Skeletal muscle tissue (tissue), 4 donors: ENCODE results near the gene CHCHD6. TPM values are rescaled to one million over a fixed set of nuclear protein-coding genes. Genes with fewer than 3 reads are reported as not detected.

ENCODE experiments used
- H3K27ac ChIP-seq: one replicate; pipeline ENCODE4 v1.7.0; 2013; ENCODE audit warnings: mild to moderate bottlenecking, low read depth, low read length, inconsistent platforms
- H3K27me3 ChIP-seq, 3 donors: one replicate each; pipeline ENCODE4 v1.7.0; 2013; ENCODE audit warnings: low read length in 3 of 3; ENCODE audit not compliant: control insufficient read depth in 3 of 3, insufficient read depth in 3 of 3
- H3K36me3 ChIP-seq, 3 donors: one replicate each; pipeline ENCODE4 v1.7.0; 2013; ENCODE audit warnings: low read length in 3 of 3; ENCODE audit not compliant: control insufficient read depth in 3 of 3, insufficient read depth in 3 of 3
- H3K4me1 ChIP-seq, 3 donors: one replicate each; pipeline ENCODE4 v1.7.0; 2013; ENCODE audit warnings: low read length in 3 of 3, mild to moderate bottlenecking in 3 of 3; ENCODE audit not compliant: control insufficient read depth in 3 of 3, insufficient read depth in 3 of 3
- H3K4me3 ChIP-seq, 3 donors: one replicate each; pipeline ENCODE4 v1.7.0; 2013; ENCODE audit warnings: low read length in 3 of 3
- H3K9ac ChIP-seq, 3 donors: one replicate each; pipeline ENCODE4 v1.7.0; 2013; ENCODE audit warnings: low read length in 3 of 3, mild to moderate bottlenecking in 3 of 3, moderate library complexity in 2 of 3, low read depth in 1 of 3
- H3K9me3 ChIP-seq, 3 donors: one replicate each; pipeline ENCODE4 v1.7.0; 2013; ENCODE audit warnings: low read length in 3 of 3; ENCODE audit not compliant: control insufficient read depth in 3 of 3
- total RNA-seq: library from RNA; depleted of rRNA; stranded (reverse); fragments of >200 nt; gene quantifications from one replicate; pipeline ENCODE4 v1.2.3, GENCODE V29; 2014
- donor health status: Osteomylitis.

The CHCHD6 gene
- total RNA-seq, 1 donor from 2014 or later: 8.9 TPM

- Histone ChIP-seq H3K9ac (no peak overlapping the region), H3K4me3 (no peak overlapping the region), H3K27ac (no peak overlapping the region), H3K9me3 (no peaks in the 10 kb centered on the region), H3K4me1 (peaks cover 0 to 3% (median 1%) of the 10 kb centered on the region in 3 donors), H3K27me3 (no peaks in the 10 kb centered on the region), H3K36me3 (no peaks in the 10 kb centered on the region)
These were observed 59.0 kb downstream of the CHCHD6 start for GRCh38 chr3:126763035-126763434.

DNA sequence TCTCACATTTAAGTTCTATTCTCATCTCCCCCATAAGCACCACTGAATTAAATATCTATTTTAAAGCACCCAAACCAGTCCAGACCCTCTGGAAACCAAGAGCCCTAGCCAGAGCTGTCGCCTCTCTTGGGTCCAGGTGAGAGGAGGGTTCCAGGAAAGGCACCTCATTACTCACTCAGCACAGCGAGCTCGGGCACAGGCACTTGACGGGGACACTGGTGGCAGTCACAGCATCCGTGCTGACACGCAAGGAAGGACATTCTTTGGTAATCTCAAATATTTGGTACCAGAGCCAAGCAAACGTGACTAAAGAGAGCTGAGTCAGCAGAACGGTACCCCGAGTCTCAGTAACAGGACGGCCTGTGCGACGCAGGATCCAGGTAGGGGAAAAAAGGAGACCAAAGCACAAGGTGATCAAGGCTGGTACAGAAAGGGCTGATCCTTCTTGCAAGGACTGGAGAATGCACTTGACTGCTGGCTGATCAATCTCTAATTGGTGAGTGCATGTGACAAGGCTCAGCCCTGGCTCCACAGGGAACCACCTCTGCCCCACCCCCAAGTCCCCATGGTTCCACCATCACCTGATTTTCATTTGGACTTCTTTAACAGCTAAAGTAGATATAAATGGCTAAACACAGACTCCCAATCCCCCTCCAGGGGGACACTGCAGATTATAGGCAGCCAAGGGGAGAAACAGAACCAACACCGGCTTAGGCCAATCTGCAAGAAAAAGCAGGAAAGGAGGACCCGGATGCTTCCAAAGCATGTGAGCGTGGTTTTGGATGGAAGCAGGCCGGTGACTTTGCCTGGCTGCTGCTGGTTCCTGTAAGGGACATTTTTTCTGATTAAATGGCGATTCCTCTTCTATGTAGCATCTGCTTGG lies 61.4 kb downstream of the CHCHD6 start:
- H3K4me3 ChIP-seq: no peak overlapping the region
- no peaks in the 10 kb centered on the region for H3K4me1 ChIP-seq
- no peaks in the 10 kb centered on the region for H3K27me3 ChIP-seq
- H3K9ac ChIP-seq: no peak overlapping the region
- no peaks in the 10 kb centered on the region for H3K36me3 ChIP-seq
- H3K9me3 ChIP-seq: no peaks in the 10 kb centered on the region
- H3K27ac ChIP-seq: no peak overlapping the region

GRCh38 chr3:126766653-126767052 lies 62.6 kb downstream of the CHCHD6 start:
- H3K4me1 ChIP-seq: no peaks in the 10 kb centered on the region
- H3K36me3 ChIP-seq: no peaks in the 10 kb centered on the region
- H3K9me3 ChIP-seq: no peaks in the 10 kb centered on the region
- no peak overlapping the region for H3K27ac ChIP-seq
- H3K27me3 ChIP-seq: no peaks in the 10 kb centered on the region
- no peak overlapping the region for H3K4me3 ChIP-seq
- H3K9ac ChIP-seq: no peak overlapping the region

- H3K9ac ChIP-seq: no peak overlapping the region
- no peak overlapping the region for H3K27ac ChIP-seq
- no peaks in the 10 kb centered on the region for H3K36me3 ChIP-seq
- H3K4me1 ChIP-seq: no peaks in the 10 kb centered on the region
- no peak overlapping the region for H3K4me3 ChIP-seq
- H3K27me3 ChIP-seq: no peaks in the 10 kb centered on the region
- H3K9me3 ChIP-seq: no peaks in the 10 kb centered on the region
These were observed 64.9 kb downstream of the CHCHD6 start for GRCh38 chr3:126768903-126769302.

DNA sequence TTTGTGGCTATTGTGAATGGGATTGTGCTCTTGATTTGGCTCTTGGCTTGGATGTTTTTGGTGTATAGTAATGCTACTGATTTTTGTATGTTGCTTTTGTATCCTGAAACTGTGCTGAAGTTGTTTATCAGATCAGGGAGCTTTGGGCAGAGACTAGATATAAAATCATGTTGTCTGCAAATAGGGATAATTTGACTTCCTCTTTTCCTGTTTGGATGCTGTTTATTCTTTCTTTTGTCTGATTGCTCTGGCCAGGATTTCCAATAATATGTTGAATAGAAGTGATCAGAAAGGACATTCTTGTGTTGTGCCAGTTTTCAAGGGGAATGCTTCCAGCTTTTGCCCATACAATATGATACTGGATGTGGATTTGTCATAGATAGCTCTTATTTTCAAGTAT lies 66.1 kb downstream of the CHCHD6 start:
- Histone ChIP-seq H3K4me1 (no peaks in the 10 kb centered on the region), H3K27me3 (no peaks in the 10 kb centered on the region), H3K4me3 (no peak overlapping the region), H3K36me3 (no peaks in the 10 kb centered on the region), H3K9ac (no peak overlapping the region), H3K9me3 (no peaks in the 10 kb centered on the region), H3K27ac (no peak overlapping the region)

- Histone ChIP-seq H3K4me3 (no peak overlapping the region), H3K9ac (no peak overlapping the region), H3K36me3 (no peaks in the 10 kb centered on the region), H3K4me1 (no peaks in the 10 kb centered on the region), H3K9me3 (no peaks in the 10 kb centered on the region), H3K27me3 (no peaks in the 10 kb centered on the region), H3K27ac (no peak overlapping the region)
These were observed 69.1 kb downstream of the CHCHD6 start for GRCh38 chr3:126773167-126773566.

GRCh38 chr3:126773783-126774182 lies 69.7 kb downstream of the CHCHD6 start:
- Histone ChIP-seq H3K4me1 (no peaks in the 10 kb centered on the region), H3K27me3 (no peaks in the 10 kb centered on the region), H3K4me3 (no peak overlapping the region), H3K9ac (no peak overlapping the region), H3K36me3 (no peaks in the 10 kb centered on the region), H3K27ac (no peak overlapping the region), H3K9me3 (no peaks in the 10 kb centered on the region)

DNA sequence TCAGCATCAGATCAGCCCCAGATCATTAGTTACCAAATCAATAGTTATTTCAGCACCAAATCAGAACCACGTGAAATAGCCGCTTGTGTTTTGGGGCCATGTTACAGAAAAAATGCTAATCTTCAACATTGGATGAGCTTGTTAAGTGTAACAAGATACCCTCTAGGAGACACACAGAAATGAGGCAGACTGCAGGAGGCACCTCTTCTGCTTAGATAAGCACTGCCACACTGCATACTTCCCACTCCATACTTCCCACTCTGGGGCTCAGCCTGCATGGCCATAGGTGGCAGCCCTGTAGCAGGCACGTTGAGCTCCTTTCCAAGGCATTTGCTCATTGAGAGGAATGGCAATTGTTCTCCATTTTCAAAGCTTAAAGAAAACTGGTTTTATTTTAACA lies 73.3 kb downstream of the CHCHD6 start:
- no peaks in the 10 kb centered on the region for H3K27me3 ChIP-seq
- H3K27ac ChIP-seq: no peak overlapping the region
- no peak overlapping the region for H3K4me3 ChIP-seq
- H3K9me3 ChIP-seq: no peaks in the 10 kb centered on the region
- H3K4me1 ChIP-seq: peaks cover 0 to 4% (median 0%) of the 10 kb centered on the region in 3 donors
- no peak overlapping the region for H3K9ac ChIP-seq
- no peaks in the 10 kb centered on the region for H3K36me3 ChIP-seq

DNA sequence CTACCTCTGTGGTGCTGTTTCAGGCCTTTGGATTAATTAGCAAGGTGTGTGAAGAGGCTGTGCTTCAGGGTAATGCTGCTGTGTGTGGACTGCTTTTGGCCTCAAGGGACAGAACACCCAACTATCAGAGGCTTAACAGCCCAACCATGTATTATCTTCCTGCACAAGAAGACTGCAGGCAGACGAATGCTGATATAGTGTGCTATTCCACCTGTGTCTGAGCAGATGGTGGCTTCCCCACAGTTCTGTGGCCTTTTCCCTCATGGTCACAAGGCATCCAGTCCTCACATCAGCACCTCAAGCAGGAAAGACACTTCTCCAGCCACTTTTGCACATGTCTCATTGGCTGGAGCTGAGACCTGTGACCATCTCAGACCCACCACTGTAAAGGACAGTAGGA lies 76.6 kb downstream of the CHCHD6 start:
- Histone ChIP-seq H3K27ac (no peak overlapping the region), H3K36me3 (no peaks in the 10 kb centered on the region), H3K4me1 (peaks cover 0 to 4% (median 0%) of the 10 kb centered on the region in 3 donors), H3K9me3 (no peaks in the 10 kb centered on the region), H3K4me3 (no peak overlapping the region), H3K27me3 (no peaks in the 10 kb centered on the region), H3K9ac (no peak overlapping the region)

DNA sequence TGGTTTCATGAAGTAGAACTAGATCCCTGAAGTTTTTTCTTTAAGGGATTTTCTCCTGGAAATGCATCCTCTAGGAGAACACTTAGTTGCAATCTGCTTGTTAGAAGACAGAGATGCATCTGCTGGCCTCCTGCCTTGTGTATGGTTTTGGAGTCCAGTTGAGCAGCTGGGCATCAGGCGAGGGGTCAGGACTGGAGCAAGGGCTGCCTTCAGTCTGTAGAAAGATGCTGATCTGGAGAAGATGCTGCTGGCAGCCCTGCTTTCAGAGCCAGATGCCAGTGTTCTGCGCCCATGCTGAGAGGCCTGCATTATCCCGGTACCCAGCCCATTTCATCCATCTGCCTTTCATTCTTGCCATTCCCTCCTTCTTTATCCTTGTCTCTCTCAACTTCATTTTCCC lies 77.4 kb downstream of the CHCHD6 start:
- Histone ChIP-seq H3K27me3 (no peaks in the 10 kb centered on the region), H3K27ac (no peak overlapping the region), H3K9me3 (no peaks in the 10 kb centered on the region), H3K4me3 (no peak overlapping the region), H3K4me1 (peaks cover 0 to 4% (median 0%) of the 10 kb centered on the region in 3 donors), H3K36me3 (no peaks in the 10 kb centered on the region), H3K9ac (no peak overlapping the region)
